ENCODE results near the gene ZFP57.

Gene ZFP57

GRCh38 chr6:29651413-29652197 lies 29.3 kb downstream of the ZFP57 start:
- DNase-seq, result peak; percentile 47 to 72

GRCh38 chr6:29649701-29650673 lies 31.0 kb downstream of the ZFP57 start:
- peak; percentile 95 for DNase-seq

GRCh38 chr6:29647927-29648642 lies 32.9 kb downstream of the ZFP57 start:
- DNase-seq, result peak; percentile 35 to 57

- DNase-seq, result no peak
Measured at GRCh38 chr6:29641430-29642148, 39.4 kb downstream of the ZFP57 start.

GRCh38 chr6:29637247-29637646 lies 43.7 kb downstream of the ZFP57 start:
- DNase-seq, result no peak

GRCh38 chr6:29633534-29633905 lies 47.4 kb downstream of the ZFP57 start:
- no peak for DNase-seq

GRCh38 chr6:29632789-29633533 lies 48.0 kb downstream of the ZFP57 start, which contains the start of gene GABBR1:
TSS of gene GABBR1 (minus strand) at chr6:29633183. CDS start at chr6:29632385, 798 bp downstream.
- peak; percentile 36 to 47 for DNase-seq

GRCh38 chr6:29631860-29632731 lies 48.9 kb downstream of the ZFP57 start:
- DNase-seq, result no peak

GRCh38 chr6:29631209-29631810 lies 49.6 kb downstream of the ZFP57 start:
- no peak for DNase-seq

- DNase-seq, result no peak
Measured at GRCh38 chr6:29630315-29630714, 50.6 kb downstream of the ZFP57 start.

GRCh38 chr6:29629571-29629970 lies 51.4 kb downstream of the ZFP57 start:
- DNase-seq, result no peak

- peak; percentile 27 to 49 for DNase-seq
Measured at GRCh38 chr6:29628419-29629281, 52.3 kb downstream of the ZFP57 start.

- peak in 1 of 2 experiments; percentile 23 for DNase-seq
Measured at GRCh38 chr6:29627755-29628418, 53.1 kb downstream of the ZFP57 start.

- no peak for DNase-seq
Measured at GRCh38 chr6:29626948-29627754, 53.8 kb downstream of the ZFP57 start.

GRCh38 chr6:29625337-29625930 lies 55.5 kb downstream of the ZFP57 start:
- no peak for DNase-seq

- DNase-seq, result no peak
Measured at GRCh38 chr6:29624520-29624961, 56.4 kb downstream of the ZFP57 start.

All from Kasumi-1 (cell line).